HepG2 (cell line): ENCODE measurements around the gene EGLN1.

ENCODE experiments used
- ARNTL ChIP-seq: sonication (generic); formaldehyde crosslinking; IDR thresholded peaks from 2 replicates; pipeline ENCODE4 v1.4.0; 2020; ENCODE audit warnings: mild to moderate bottlenecking, missing genetic modification reagents
- EZH2 ChIP-seq: conservative IDR thresholded peaks from 2 replicates; pipeline ENCODE4 v1.6.1; 2012; ENCODE audit warnings: mild to moderate bottlenecking, low read depth, low read length, moderate library complexity
- HDAC6 ChIP-seq: fragments of 200-600 bp; sonication (generic); IDR thresholded peaks from 2 replicates; pipeline ENCODE4 v1.7.0; 2017; ENCODE audit warnings: mild to moderate bottlenecking, antibody characterized with exemption, low read length, low read depth
- KLF15 ChIP-seq: sonication (generic); formaldehyde crosslinking; IDR thresholded peaks from 2 replicates; pipeline ENCODE4 v1.8.1; 2023; ENCODE audit warnings: borderline replicate concordance, mild to moderate bottlenecking, inconsistent platforms, missing genetic modification reagents, mixed read lengths
- MAFK ChIP-seq, 2 experiments: IDR thresholded peaks in 1 of 2; conservative IDR thresholded peaks in 1 of 2; 2 replicates each; pipeline ENCODE4 v1.6.1; 2011; ENCODE audit warnings: improper control_type of control experiment in 2 of 2, low read length in 2 of 2
- POLR2A ChIP-seq, 2 experiments: IDR thresholded peaks; 2 replicates each; pipeline ENCODE4 v1.6.1; 2011; ENCODE audit warnings: low read depth in 2 of 2, low read length in 2 of 2, mild to moderate bottlenecking in 1 of 2, moderate library complexity in 1 of 2; ENCODE audit not compliant: insufficient read depth in 1 of 2
- RAD21 ChIP-seq: fragments of 450-650 bp; formaldehyde crosslinking; IDR thresholded peaks from 2 replicates; pipeline ENCODE4 v1.5.0; 2020; ENCODE audit warnings: mild to moderate bottlenecking
- TAF1 ChIP-seq: sonication (generic); formaldehyde crosslinking; IDR thresholded peaks from 2 replicates; pipeline ENCODE4 v1.4.0; 2020; ENCODE audit warnings: missing genetic modification reagents
- THAP11 ChIP-seq: IDR thresholded peaks from 2 replicates; pipeline ENCODE4 v1.6.1; 2016; ENCODE audit warnings: missing biosample characterization, missing genetic modification reagents
- YY1 ChIP-seq: IDR thresholded peaks from 2 replicates; pipeline ENCODE4 v1.6.1; 2011; ENCODE audit warnings: low read length, low read depth, moderate library complexity, mild to moderate bottlenecking; ENCODE audit not compliant: insufficient read depth, insufficient replicate concordance
- ZNF3 ChIP-seq: IDR thresholded peaks from 2 replicates; pipeline ENCODE4 v1.7.0; 2017; ENCODE audit warnings: inconsistent platforms
- ZNF549 ChIP-seq: sonication (generic); formaldehyde crosslinking; IDR thresholded peaks from 2 replicates; pipeline ENCODE4 v1.5.0; 2020; ENCODE audit warnings: missing genetic modification reagents
- ZNF782 ChIP-seq: sonication (generic); formaldehyde crosslinking; IDR thresholded peaks from 2 replicates; pipeline ENCODE4 v1.4.0; 2020; ENCODE audit warnings: missing genetic modification reagents, mild to moderate bottlenecking, borderline replicate concordance
- TF ChIP-seq, protein P1 (sequence below): sonication (generic); formaldehyde crosslinking; IDR thresholded peaks from 2 replicates; pipeline ENCODE4 v1.5.0; 2020; ENCODE audit warnings: mild to moderate bottlenecking, missing genetic modification reagents, moderate library complexity

DNA sequence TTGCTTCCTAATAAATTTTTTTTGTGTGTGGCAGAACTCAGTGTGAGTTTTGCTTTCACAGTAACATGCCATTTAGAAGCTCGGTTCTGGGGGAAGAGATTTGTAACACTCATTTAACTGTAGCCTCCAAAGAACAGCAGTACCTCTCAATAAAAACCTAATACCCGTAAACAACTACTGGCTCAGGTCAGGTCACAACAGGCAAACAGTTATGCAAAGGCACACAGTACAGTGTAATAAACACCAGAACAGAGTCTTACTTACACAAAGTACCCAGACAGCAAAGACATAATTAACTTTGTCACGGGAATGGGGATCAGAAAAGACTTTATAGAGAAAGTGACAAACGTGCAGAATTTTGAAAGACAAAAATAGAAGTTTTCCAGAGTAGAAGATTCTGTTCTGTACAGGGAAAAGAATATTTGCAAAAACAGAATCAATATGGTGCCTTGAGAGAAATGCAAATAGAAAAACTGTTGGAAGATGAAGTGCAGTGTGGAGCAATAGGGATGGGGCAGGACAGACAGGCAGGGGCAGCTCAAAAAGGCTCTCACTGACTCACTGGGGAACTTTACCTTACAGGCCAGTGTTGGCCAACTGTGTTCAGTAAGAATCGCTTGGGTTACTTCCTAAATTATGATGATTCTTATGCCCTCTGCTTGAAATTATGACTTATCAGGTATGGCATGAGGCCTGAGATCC lies 38.8 kb downstream of the EGLN1 start:
- TF ChIP-seq, protein P1, sequence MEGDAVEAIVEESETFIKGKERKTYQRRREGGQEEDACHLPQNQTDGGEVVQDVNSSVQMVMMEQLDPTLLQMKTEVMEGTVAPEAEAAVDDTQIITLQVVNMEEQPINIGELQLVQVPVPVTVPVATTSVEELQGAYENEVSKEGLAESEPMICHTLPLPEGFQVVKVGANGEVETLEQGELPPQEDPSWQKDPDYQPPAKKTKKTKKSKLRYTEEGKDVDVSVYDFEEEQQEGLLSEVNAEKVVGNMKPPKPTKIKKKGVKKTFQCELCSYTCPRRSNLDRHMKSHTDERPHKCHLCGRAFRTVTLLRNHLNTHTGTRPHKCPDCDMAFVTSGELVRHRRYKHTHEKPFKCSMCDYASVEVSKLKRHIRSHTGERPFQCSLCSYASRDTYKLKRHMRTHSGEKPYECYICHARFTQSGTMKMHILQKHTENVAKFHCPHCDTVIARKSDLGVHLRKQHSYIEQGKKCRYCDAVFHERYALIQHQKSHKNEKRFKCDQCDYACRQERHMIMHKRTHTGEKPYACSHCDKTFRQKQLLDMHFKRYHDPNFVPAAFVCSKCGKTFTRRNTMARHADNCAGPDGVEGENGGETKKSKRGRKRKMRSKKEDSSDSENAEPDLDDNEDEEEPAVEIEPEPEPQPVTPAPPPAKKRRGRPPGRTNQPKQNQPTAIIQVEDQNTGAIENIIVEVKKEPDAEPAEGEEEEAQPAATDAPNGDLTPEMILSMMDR (CRISPR knock-in tag): no peak
- TF ChIP-seq MAFK (conservative IDR thresholded peaks at IDR 0.05 in 1 of 2, IDR thresholded peaks at IDR 0.05 in 1 of 2; ENCODE audit: low read length in 2 of 2) (no peak), TAF1 (no peak), HDAC6 (no peak), YY1 (no peak), ARNTL (CRISPR knock-in tag) (no peak), KLF15 (CRISPR knock-in tag) (no peak), POLR2A (IDR thresholded peaks at IDR 0.05; ENCODE audit: insufficient read depth in 1 of 2, low read depth in 2 of 2, low read length in 2 of 2) (no peak), EZH2 (no peak), RAD21 (CRISPR knock-in tag) (no peak), ZNF549 (CRISPR knock-in tag) (no peak), THAP11 (CRISPR knock-in tag) (no peak), ZNF3 (CRISPR knock-in tag) (no peak), ZNF782 (CRISPR knock-in tag) (no peak)
